Ovary (tissue), 9 donors: ENCODE measurements around the gene BZW1. TPM values are rescaled to one million over a fixed set of nuclear protein-coding genes. Genes with fewer than 3 reads are reported as not detected.

ENCODE experiments used
- DNase-seq, 5 donors: peaks; one replicate each; pipeline ENCODE4 v3.0.0-alpha.2; 2019 to 2020
- H3K27ac ChIP-seq, 2 donors: fragments of 200-600 bp; one replicate each; pipeline versions ENCODE4 v1.5.1 to v1.8.0; 2019 to 2022
- H3K27me3 ChIP-seq: fragments of 200-600 bp; one replicate; pipeline ENCODE4 v1.8.0; 2022
- H3K36me3 ChIP-seq: fragments of 200-600 bp; sonication (generic); one replicate; pipeline ENCODE4 v1.5.1; 2019
- H3K4me1 ChIP-seq: one replicate; pipeline ENCODE4 v1.8.1; 2013; ENCODE audit warnings: mild to moderate bottlenecking, moderate library complexity; ENCODE audit not compliant: insufficient read depth
- H3K4me3 ChIP-seq: fragments of 200-600 bp; sonication (generic); one replicate; pipeline ENCODE4 v1.5.1; 2017
- H3K9me3 ChIP-seq, 2 donors: fragments of 200-600 bp in 1 of 2; sonication (generic) in 1 of 2; one replicate each; pipeline versions ENCODE4 v1.5.1 to v1.8.1; 2013 to 2019; ENCODE audit warnings: mild to moderate bottlenecking in 1 of 2, moderate library complexity in 1 of 2
- CTCF ChIP-seq, 3 donors: fragments of 450-650 bp in 2 of 3; fragments of 200-600 bp in 1 of 3; IDR thresholded peaks; one replicate each; pipeline versions ENCODE4 v1.5.1 to v1.8.0; 2016 to 2022; ENCODE audit warnings: antibody characterized with exemption in 3 of 3, mild to moderate bottlenecking in 1 of 3
- EP300 ChIP-seq: sonication (generic); formaldehyde crosslinking; IDR thresholded peaks from one replicate; pipeline ENCODE4 v1.6.1; 2017; ENCODE audit warnings: antibody characterized with exemption
- POLR2A ChIP-seq: fragments of 450-650 bp; IDR thresholded peaks from one replicate; pipeline ENCODE4 v1.6.1; 2017; ENCODE audit warnings: antibody characterized with exemption, mild to moderate bottlenecking, moderate library complexity
- WGBS, 3 donors: extraction: QIAGEN DNeasy Blood & Tissue Kit in 1 of 3; methylation state at CpG; one replicate each; pipeline versions ENCODE4 v1.1.5 to v1.1.7; 2013 to 2017; 5-methylcytosine and 5-hydroxymethylcytosine counted together
- intact Hi-C, 4 donors: fragments of 100-400 bp; cut with DNase I; formaldehyde crosslinking; loops; one replicate each; pipeline versions ENCODE4 v1.11.0 to v1.15.1; 2022 to 2023
- polyA plus RNA-seq, 2 donors: library from polyadenylated mRNA; stranded (reverse); fragments of 200-250 nt in 1 of 2; fragments of 350-450 nt in 1 of 2; fragmentation: Illumina TruSeq in 1 of 2; extraction: RNeasy Lipid Tissue Mini Kit (QIAGEN cat#74804) in 1 of 2; gene quantifications; one replicate each; pipeline ENCODE4 v1.2.3, GENCODE V29; 2013 to 2014
- total RNA-seq, 7 donors: library from RNA; depleted of rRNA in 2 of 7; stranded (reverse); fragments of >200 nt in 2 of 7; fragmentation: NEBNext Ultra II Directional in 3 of 7; extraction: Animal tissue kit (Norgen Biotek cat#: 25700) in 3 of 7; gene quantifications; one replicate each; pipeline versions ENCODE4 v1.1.0 to v1.2.4, GENCODE V29; 2016 to 2023
- donor health status: DM: no; HTN: no; CAD: no; lungs with moderate emphysema.
- donor health status: DM: no; HTN: no; CAD: no.
- donor health status: Bipolar disorder and iron deficiency.
- donor health status: DM: yes; HTN: yes; CAD: no.
- donor health status: DM: no; HTN: no; CAD: no.
- donor health status: DM: yes; HTN: yes; CAD: no.

BZW1 gene
- total and polyA plus RNA-seq, 9 donors: 47.0 to 278 (median 134) TPM

GRCh38 chr2:200860092-200860795 lies 48.5 kb downstream of the BZW1 start:
- no peaks in the 10 kb centered on the region for H3K27me3 ChIP-seq
- peak in 1 of 5 donors; percentile 44 for DNase-seq
- WGBS, 3 donors: 23 to 28% (median 24%) methylated on average over 12 of the region's 12 CpGs
- H3K36me3 ChIP-seq: no peaks in the 10 kb centered on the region
- H3K27ac ChIP-seq: no peak overlapping the region
- peak overlapping the region; percentile 100 for H3K4me3 ChIP-seq
- H3K9me3 ChIP-seq: no peaks in the 10 kb centered on the region
- intact Hi-C loops: loop anchor here in 3 of 4 donors (5.0 to 10.0 kb wide), 2 partner anchors 45 to 48 kb away; partner anchors contain the start of gene BZW1 (in 3 of the 3)
- no peak for TF ChIP-seq EP300
- TF ChIP-seq CTCF (IDR thresholded peaks at IDR 0.05): no peak
- no peak for TF ChIP-seq POLR2A
- H3K4me1 ChIP-seq: peaks cover 12% of the 10 kb centered on the region

- H3K27ac ChIP-seq: peak overlapping the region; percentile 99
- 4 to 6% (median 5%) methylated on average over 4 of the region's 4 CpGs for WGBS, 3 donors
- intact Hi-C loops: loop anchor here in 3 of 4 donors (5.0 to 10.0 kb wide), 2 partner anchors 47 to 49 kb away; partner anchors contain the start of gene BZW1 (in 3 of the 3)
- DNase-seq: no peak
- no peaks in the 10 kb centered on the region for H3K9me3 ChIP-seq
- H3K4me3 ChIP-seq: peak overlapping the region; percentile 100
- no peaks in the 10 kb centered on the region for H3K36me3 ChIP-seq
- peaks cover 12% of the 10 kb centered on the region for H3K4me1 ChIP-seq
- no peaks in the 10 kb centered on the region for H3K27me3 ChIP-seq
- no peak for TF ChIP-seq EP300
- TF ChIP-seq CTCF (IDR thresholded peaks at IDR 0.05): no peak
- no peak for TF ChIP-seq POLR2A
Measured at GRCh38 chr2:200861617-200862155, 50.0 kb downstream of the BZW1 start.

GRCh38 chr2:200862532-200863000 lies 50.9 kb downstream of the BZW1 start:
- peak in 3 of 5 donors; percentile 27 to 51 (median 41) for DNase-seq
- no peaks in the 10 kb centered on the region for H3K36me3 ChIP-seq
- no peaks in the 10 kb centered on the region for H3K9me3 ChIP-seq
- 0 to 1% (median 0%) methylated on average over 13 of the region's 13 CpGs for WGBS, 3 donors
- H3K4me3 ChIP-seq: peak overlapping the region; percentile 100
- TF ChIP-seq EP300: no peak
- peak; percentile 38 for TF ChIP-seq POLR2A
- peaks cover 15% of the 10 kb centered on the region for H3K4me1 ChIP-seq
- H3K27ac ChIP-seq: peak overlapping the region; percentile 99
- intact Hi-C loops: loop anchor here in 3 of 4 donors (5.0 to 10.0 kb wide), 2 partner anchors 48 to 50 kb away; partner anchors contain the start of gene BZW1 (in 3 of the 3)
- H3K27me3 ChIP-seq: no peaks in the 10 kb centered on the region

GRCh38 chr2:200863782-200864175 lies 52.1 kb downstream of the BZW1 start:
- no peaks in the 10 kb centered on the region for H3K9me3 ChIP-seq
- H3K36me3 ChIP-seq: no peaks in the 10 kb centered on the region
- H3K27me3 ChIP-seq: no peaks in the 10 kb centered on the region
- H3K4me3 ChIP-seq: peak overlapping the region; percentile 100
- H3K27ac ChIP-seq: peak overlapping the region; percentile 99
- intact Hi-C loops: loop anchor here (2.0 to 10.0 kb wide), 3 partner anchors 49 to 51 kb away; partner anchors contain the start of gene BZW1 (in 3 of the 4)
- WGBS, 3 donors: 0 to 1% (median 1%) methylated on average over 19 of the region's 19 CpGs
- peak in 1 of 5 donors; percentile 34 for DNase-seq
- no peak for TF ChIP-seq POLR2A
- TF ChIP-seq EP300: no peak
- no peak for TF ChIP-seq CTCF (IDR thresholded peaks at IDR 0.05)
- H3K4me1 ChIP-seq: peaks cover 12% of the 10 kb centered on the region
